Erythroblast (primary cell): ENCODE results near the gene AVL9.

Experiments used
- GATA1 ChIP-seq: IDR thresholded peaks from 2 replicates; pipeline ENCODE4 v1.6.1; 2011; ENCODE audit warnings: low read depth, mild to moderate bottlenecking, control low read depth, low read length, moderate library complexity
- POLR2A ChIP-seq: IDR thresholded peaks from 2 replicates; pipeline ENCODE4 v1.6.1; 2011; ENCODE audit warnings: mild to moderate bottlenecking, low read length

DNA sequence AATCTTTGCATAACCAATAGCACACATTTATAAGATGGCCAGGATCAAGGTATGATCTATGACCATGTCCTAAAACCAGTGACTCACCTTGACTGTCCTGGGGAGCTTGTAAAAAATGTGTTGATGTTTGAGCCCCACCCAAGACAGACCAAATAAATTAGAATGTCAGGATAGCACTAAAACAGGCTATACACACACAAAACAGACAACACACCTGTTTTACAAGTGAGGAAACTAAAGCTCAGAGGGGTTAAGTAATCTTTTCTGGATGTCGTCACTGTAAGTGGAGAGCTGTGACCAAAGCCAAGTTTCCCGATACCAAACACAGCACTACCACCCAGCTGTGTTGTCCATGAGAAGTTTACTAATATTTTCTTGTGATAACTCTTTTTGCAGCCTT lies 84.5 kb downstream of the AVL9 start:
- TF ChIP-seq POLR2A (no peak), GATA1 (no peak)
